DOHH2 (cell line): Measurements from ENCODE around the gene SRRM2.

Source experiments
- EZH2phosphoT487 ChIP-seq: fragments of 200-600 bp; sonication (generic); IDR thresholded peaks from 2 replicates; pipeline ENCODE4 v1.6.1; 2017; ENCODE audit warnings: borderline replicate concordance, mild to moderate bottlenecking, antibody characterized with exemption, low read length, moderate library complexity, mixed read lengths
- TF ChIP-seq, protein P1 (sequence below): fragments of 200-600 bp; sonication (generic); IDR thresholded peaks from one replicate; pipeline ENCODE4 v1.5.1; 2014; ENCODE audit warnings: antibody characterized with exemption, mild to moderate bottlenecking, low read depth, low read length; ENCODE audit not compliant: poor library complexity, severe bottlenecking

DNA sequence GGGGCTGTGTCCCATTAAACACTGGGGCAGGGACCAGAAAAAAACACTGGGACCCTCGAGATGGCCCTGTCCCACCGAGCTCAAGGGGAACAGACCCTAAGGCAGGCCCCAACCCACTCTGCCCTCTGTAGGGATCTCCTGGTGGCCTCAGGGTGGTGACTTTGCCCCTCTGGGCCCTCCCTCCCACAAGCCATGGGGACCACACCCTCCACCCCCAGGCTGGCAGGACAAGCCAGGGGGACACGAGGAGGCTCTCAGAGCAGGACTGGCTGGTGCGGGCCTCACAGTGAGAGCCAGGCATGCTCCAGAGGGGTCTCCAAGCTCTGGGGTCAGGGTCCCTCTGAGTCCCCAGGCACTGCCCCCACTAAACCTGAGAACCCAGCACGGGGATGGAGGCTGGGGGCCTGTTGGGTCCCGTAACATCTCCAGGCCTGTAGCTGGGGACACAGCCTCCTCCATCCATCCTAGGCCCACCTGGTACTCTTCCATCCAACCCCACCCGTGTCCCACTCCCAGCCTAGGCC is 14.5 kb upstream of the SRRM2 start:
- TF ChIP-seq, protein P1, sequence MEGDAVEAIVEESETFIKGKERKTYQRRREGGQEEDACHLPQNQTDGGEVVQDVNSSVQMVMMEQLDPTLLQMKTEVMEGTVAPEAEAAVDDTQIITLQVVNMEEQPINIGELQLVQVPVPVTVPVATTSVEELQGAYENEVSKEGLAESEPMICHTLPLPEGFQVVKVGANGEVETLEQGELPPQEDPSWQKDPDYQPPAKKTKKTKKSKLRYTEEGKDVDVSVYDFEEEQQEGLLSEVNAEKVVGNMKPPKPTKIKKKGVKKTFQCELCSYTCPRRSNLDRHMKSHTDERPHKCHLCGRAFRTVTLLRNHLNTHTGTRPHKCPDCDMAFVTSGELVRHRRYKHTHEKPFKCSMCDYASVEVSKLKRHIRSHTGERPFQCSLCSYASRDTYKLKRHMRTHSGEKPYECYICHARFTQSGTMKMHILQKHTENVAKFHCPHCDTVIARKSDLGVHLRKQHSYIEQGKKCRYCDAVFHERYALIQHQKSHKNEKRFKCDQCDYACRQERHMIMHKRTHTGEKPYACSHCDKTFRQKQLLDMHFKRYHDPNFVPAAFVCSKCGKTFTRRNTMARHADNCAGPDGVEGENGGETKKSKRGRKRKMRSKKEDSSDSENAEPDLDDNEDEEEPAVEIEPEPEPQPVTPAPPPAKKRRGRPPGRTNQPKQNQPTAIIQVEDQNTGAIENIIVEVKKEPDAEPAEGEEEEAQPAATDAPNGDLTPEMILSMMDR: no peak
- TF ChIP-seq EZH2phosphoT487: no peak
